NCI-H1436 treated with DMSO at 0.1 percent for 48 hours (cell line): ENCODE measurements around the gene CYSRT1.

Source experiments
- DNase-seq: peaks from one replicate; lab custom pipeline; 2025; lab: John Stamatoyannopoulos, UW

Gene CYSRT1

DNA sequence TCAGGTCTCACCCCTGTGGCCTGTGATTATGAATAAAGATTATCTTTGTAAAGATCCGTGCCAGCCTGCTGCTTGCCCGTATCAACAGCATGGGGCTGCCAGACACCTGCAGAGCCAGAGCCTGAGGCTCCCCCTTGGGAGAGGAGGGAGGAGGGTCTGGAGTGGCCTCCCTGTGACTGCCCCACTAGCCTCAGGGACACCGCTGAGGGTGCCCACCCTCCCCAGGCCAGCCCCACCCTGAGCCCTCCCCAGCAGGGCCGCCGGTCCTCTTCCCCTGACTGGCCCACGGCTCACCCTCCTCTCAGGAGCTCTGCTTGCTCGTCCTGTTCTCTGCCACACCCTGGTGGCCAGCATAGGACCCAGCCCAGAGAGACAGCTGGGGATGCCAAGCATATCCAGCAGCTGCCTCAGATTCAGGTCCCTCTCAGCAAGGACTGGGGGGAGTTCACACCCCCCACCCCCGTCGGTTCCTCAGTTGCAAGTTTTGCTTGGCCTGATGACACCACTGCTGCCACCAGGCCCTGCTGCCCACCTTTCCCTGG lies 34.6 kb upstream of the CYSRT1 start:
- DNase-seq, result no peak

DNA sequence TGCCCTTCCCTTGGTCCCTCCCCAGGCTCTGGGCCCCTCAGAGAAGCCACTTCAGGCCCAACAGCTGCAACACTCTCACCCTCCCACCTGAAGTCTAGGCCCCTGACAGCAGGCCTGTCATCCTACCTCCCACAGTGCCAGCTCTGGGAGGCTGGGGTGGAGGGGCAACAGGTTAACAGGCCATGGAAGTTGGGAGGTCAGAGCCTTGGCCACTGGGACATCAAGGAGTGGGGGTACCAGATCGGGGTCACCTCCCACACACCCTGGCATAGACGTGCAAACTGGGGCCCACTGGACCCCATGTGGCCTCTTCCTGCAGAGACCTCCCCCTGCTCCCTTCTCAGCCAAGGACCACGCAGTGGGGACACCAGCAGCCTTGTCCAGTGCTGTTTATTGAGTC lies 33.7 kb upstream of the CYSRT1 start:
- DNase-seq, result no peak

DNA sequence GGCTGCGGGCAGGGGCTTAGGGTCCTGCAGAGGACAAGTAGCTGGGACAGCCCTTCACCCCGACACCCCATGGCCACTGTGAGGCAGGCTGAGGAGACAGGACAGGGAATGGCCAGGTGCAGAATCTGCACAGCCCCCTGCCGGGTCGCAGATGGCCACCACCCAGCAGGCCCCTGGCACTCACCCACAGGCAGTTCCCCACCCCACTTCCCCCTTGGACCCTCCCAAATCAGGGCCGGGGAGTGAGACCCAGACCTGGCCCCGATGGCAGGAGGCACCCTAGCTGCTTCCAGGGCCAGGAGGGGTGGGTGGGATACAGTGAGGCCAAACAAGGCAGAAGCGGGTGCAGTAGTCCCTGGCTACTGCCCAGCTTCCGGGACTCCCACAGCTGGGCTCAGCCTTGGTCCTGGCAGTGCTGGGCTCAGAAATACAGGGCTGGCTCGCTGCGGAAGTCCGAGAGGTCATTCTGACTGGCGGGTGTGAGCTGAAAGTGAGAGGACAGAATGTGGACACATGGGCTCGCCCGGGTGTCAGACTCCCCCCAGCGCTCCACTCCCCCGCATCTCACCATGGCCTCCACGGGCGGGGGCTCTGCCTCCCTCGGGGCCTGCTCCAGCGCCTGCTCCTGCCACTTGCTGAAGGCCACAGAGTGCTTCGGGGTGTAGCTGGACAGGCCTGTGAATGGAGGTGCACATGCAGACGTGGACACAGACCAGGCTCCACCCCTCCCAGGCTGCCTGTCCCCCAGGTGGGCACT lies 33.1 kb upstream of the CYSRT1 start:
- no peak for DNase-seq

DNA sequence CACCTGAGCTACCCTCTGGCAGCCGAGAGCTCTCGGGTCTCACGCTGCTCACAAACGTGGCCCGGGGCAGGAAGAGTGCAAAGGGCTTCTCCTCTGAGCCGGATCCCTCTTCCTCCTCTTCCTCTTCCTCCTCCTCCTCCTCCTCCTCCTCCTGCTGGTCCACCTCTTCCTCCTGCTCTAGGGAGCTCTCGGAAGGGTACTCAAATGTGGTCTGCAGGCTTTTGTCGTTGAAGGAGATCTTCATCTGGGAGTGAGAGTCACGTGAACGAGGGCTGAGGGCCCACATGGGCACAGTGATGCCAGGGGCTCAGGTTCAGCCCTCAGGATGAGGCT lies 32.6 kb upstream of the CYSRT1 start:
- no peak for DNase-seq

DNA sequence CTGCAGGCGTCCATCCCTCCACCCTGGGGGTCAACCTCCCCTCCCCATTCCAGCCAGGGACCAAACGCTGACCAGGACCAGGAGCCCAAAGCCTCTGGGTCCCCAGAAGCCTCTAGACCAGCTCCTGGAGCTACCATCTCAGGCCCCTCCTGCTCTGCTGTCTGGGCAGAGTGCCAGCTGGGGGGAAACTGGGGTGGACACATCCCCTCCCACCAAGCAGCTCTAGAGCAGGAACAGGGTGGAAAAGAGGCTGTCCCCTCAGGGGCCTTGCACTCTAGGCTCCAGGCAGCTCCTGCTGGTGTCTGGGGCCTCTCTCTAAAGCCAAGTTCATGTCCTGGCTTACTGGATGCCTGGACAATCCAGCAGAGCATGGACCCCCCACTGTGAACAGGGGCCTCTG lies 32.1 kb upstream of the CYSRT1 start:
- no peak for DNase-seq

DNA sequence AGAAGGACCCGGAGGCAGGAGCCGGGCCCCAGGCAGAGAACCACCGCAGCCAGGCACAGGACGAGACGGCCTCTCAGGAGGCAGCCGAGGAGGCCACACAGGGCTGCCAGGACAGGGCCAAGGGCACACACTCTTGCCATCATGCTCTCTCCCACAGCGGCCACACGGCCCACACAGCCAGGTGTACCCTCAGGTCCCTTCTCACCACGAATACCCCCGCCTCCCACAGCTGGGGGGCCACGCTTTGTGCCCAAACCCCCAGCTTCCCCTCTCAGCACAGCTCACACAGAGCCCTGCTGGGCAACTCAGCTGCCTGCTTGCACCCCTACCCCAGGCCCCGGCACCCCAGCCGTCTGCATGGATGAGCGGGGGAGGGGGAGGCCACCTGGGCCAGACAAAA lies 31.2 kb upstream of the CYSRT1 start:
- DNase-seq, result no peak

DNA sequence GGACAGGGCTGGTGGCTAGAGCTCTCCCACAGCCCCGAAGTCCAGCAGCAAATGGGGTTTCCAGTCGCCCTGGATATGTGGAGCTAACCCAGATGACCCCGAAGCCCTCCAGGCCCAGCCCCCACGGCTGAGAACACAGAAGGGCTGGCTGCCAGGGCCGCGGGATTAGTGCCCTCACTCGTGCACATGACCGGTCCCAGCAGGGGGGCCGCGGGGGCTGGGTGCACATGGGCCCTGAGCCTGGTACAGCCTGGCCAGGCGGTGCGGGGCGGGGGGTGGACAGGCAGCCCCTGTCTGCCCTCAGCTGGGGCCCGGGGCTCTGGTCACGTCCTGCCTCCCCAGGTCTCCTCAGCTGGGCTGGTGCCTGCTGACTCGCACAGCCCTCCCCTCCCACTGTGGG lies 30.6 kb upstream of the CYSRT1 start:
- no peak for DNase-seq

DNA sequence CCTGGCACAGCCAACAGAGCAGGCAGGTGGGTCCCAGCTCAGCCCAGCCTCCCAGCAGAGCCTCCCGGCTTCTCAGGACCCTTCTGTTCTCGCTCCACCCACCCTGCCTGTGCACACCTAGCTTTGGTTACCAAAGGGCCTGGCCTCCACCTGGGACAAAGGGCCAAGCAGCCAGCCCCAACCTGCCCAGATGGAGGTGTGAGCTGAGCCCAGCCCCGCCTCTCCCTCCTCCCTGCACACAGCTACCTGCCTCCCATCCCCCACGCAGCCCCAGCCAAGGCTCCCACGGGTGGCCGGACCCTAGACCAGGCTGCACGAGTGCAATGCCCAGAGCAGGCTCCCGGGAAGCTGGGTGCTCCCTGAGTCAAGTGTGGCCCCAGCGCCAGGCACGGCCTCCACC lies 30.1 kb upstream of the CYSRT1 start:
- DNase-seq, result peak; percentile 22

DNA sequence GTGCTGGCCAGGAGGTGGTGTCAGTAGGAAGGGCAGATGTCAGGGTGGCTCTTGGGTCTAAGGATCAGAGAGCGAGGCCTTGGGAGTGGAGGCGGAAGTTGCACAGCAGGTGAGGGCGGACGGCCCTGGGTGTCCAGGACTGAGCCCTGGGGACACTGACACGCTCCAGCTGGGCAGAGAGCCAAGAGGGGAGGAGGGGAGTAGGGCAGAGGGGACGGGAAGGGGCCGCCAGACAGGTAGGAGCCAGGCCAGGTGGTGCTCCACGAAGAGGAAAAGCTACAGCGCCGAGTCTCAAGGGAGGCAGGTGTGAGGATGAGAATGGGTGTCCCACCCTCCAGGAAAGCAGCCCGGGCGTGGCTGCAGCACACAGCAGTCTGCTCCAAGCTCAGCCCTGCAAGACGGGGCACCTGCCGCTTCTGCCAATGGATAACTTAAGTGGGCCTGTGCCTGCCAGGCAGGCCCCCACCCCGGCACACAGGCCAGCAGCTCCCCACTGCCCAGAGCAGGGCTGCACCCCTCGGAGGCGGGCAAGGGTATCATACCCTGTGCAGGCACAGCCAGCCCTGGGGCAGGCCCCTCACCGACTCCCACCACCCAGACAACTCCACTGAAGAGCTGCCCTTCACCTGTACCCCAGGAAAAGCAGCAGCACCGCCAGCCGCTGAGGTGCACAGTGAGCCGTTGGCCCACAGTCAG lies 29.3 kb upstream of the CYSRT1 start:
- peak; percentile 75 for DNase-seq

DNA sequence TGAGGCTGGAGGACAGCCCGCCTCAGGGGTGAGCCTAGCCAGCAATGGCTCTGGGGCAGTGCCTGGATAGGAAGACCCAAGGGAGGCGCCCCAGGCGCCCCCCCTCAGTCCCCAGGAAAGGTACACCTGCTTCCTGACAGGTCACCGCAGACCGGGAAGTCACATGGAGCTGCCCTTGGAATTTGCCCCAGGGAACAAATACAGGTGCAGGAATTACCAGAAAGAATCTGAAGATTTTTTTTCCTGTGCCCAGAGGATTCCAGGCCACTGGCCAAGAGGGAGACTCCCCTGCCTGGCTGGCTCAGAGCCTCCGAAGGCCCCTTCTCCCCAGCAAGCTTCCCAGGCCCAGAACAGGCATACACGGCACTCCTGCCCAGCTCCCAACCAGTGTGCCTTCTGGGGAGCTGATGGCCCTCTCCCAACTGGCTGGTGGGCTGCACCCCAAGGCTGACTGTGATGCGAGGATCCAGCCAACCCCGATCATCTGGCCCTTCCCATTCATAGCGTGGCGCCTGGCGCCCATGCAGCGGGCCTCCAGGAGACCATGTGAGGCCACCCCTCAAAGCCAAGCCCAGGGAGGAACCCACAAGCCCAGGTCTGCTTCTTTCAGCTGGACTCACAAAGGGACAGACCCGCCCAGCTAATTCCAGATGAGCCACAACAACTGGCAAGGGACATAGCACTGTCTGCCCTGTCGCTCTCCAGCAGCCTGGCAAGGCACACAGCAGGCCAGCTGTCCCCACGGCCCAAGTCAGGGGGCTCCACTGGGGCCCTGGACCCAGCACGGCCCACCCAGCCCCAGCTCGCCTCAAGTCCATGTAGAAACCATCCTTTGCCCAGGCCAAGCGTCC lies 26.7 kb upstream of the CYSRT1 start:
- no peak for DNase-seq

DNA sequence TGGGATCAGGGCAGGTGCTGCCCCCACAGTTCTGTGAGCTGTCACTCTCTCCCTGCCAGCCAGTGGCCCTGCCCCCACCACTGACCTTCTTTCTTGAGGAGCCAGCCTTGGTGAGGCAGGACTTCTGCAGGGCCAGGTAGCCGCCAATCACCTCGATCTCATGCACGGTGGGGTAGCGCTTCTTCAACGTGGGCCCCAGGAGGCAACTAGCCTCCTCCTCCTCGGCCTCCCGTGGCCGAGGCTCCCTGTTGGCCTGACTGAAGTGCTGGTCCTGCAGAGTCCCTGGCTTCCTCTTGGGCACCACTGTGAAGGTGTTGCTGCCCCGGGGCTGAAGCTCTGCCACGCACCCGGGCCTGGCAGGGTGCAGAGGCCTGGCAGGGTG lies 26.1 kb upstream of the CYSRT1 start:
- DNase-seq, result no peak

DNA sequence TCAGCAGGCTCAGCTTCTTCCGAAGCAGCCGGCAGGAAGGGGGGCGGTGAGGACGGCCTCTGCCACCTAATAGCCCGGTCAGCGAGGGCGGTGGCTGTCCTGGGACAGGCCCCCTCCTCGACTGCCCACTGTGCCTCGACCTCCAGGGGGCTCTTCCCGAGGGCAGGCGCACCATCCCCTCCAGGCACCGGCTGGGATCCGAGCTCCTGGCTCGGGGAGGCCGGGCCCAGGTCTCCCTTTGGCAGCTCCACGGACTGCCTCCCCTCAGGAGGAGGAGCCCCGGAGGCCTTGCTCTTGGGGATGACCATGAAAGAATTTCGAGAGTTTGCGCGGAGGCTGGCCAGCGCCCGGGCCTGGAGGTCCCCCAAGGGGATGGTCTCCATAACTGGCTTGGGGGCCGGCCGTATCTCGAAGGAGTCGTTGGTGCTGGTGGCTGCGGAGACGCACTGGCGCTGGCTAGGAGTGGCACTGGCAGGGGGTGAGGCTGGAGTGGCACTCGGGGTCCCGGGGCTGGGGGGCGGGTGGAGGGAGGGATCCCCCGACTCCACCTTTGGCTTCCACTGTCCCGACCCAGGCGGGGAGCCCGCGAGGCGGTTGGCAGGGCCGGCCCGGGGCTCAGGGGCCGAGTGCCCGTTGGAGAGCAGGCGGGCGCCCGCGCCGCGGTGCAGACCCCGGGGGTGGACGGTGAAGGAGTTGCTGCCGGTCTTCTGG lies 25.4 kb upstream of the CYSRT1 start:
- no peak for DNase-seq

DNA sequence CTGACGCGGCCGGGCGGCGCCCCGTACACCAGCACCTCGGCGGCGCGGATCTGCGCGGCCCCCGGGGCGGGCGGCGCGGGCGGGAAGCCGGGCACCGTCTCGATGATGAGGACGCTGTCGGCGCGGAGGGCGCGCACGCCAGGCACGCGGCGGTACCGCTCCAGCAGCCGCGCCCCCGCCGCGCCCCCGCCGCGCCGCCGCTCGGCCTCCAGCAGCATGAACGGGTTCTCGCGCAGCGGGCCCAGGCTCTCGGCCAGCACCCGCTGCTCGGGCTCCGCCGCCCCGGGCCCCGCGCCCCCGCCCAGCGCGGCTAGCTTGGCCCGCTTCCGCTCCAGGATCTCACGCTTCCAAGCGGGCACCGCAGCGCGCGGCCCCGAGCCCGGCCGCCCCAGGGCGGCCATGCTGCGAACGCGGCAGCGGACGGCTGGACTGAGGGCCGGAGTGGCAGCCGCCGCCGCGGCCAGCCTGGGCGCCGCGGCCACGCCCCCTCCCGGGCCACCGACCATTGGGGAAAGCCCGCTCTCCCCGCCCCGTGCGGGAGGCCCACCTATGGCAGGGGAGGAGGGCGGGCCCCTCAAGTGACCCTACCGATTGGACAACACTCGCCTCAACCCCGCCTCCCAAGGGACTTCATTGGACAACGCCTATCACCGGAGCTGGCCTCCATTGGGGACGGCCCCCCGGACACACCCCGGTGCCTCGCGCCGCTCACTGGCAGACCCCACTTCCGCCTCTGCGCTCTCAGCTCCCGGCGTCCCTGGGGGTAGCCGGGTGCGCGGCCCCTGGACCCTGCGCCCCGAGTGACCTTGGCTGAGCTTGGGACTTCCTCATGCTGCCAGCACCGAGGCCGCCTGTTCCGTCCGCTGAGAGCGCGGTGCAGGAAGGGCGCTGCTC lies 24.4 kb upstream of the CYSRT1 start, which contains the start of gene TPRN:
TSS of gene TPRN (minus strand) at position 431 of the 894 bp plus-strand sequence. CDS start at position 401, 30 bp downstream.
- peak; percentile 95 for DNase-seq

DNA sequence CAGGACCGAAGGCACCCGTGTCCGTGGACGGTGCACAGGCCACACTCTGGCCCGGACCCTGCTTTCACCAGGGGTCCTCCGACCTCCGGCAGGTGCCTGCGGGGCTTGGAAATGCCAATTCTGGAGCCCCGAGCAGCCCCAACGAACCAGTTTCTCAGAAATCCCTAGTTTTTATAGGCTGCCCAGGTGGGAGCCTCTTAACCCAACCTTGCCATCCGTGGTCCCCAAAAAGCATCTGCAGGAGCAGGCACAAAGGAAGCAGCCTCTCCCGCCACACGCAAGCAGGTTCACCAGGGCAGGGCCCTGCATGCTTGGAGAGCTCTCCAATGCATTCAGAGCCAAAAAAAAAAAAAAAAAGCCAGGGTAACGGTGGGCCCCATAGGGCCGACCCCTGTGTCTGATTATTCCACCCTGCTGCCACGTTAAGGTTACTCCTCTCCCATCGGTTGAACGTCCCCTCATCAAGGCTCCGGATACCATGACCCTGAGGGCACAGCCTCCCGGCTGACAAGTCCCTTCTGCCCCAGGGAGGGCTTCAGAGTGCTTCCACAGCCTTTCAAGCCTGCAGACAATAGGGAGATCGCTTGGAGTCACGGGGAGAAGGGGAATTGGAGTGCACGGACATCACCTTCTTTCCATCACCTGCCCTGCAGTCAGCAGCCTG lies 23.6 kb upstream of the CYSRT1 start:
- DNase-seq, result no peak

DNA sequence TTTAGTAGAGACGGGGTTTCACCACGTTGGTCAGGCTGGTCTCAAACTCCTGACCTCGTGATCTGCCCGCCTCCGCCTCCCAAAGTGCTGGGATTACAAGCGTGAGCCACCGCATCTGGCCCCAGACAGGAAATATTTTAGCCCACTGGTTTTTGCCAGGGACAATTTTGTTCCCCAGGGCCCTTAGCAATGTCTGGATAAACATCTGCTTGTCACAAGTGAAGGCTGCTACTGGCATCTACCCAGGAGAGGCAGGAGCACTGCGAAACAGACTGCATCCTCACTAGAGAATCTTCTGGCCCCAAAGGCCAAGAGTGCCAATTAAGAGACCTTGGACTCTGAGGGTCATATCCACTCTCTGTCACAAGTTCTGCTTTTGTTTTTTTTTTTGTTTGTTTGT lies 22.0 kb upstream of the CYSRT1 start:
- no peak for DNase-seq

DNA sequence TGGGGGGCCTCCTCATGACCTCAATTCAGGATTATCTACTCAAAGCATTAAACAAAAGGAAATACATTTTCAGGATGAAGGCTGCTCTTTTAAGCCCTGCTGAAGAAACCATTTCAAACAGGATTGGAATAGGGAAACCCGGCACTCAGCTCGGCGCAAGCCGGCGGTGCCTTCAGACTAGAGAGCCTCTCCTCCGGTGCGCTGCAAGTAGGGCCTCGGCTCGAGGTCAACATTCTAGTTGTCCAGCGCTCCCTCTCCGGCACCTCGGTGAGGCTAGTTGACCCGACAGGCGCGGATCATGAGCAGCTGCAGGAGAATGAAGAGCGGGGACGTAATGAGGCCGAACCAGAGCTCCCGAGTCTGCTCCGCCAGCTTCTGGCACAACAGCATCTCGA lies 20.2 kb upstream of the CYSRT1 start:
- no peak for DNase-seq

DNA sequence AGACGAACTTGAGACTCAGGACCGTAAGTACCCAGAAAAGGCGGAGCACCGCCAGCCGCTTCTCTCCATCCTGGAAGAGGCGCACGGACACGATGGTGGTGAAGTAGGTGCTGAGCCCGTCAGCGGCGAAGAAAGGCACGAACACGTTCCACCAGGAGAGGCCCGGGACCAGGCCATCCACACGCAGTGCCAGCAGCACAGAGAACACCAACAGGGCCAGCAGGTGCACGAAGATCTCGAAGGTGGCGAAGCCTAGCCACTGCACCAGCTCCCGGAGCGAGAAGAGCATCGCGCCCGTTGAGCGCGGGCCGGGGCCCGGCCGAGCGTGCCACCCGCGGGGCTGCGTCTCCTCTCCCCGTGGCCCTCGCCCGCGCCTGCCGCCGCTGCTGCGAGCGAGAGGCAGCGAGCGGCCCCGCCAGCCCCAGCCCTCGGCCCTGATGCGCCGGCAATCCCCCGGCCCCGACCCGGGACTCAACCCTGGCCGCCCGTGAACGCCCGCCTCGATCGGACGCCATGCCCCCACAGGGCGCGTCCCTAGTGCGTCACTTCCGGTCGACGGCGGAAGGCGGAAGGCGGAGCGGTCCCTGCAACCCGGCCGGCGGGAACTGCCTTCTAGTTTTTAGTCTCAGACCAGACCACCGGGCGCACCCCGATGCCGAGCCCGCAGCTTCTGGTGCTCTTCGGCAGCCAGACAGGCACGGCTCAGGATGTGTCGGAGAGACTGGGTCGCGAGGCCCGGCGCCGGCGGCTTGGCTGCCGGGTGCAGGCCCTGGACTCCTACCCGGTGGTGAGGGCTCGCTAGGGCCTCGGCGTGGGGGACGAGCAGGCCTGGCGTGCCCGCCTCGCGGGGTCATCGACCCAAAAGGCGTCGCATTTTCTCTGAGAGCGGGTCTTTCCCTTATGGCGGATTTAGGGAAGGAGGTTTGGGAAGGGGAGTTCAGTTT lies 19.6 kb upstream of the CYSRT1 start, which contains the start of the genes NDOR1 and TMEM203:
TSS of gene NDOR1 (plus strand) at position 575 of the 944 bp plus-strand sequence. CDS start at position 653, 78 bp downstream.
TSS of gene TMEM203 (minus strand) at position 523 of the 944 bp plus-strand sequence. CDS start at position 289, 234 bp downstream.
- peak; percentile 20 for DNase-seq

DNA sequence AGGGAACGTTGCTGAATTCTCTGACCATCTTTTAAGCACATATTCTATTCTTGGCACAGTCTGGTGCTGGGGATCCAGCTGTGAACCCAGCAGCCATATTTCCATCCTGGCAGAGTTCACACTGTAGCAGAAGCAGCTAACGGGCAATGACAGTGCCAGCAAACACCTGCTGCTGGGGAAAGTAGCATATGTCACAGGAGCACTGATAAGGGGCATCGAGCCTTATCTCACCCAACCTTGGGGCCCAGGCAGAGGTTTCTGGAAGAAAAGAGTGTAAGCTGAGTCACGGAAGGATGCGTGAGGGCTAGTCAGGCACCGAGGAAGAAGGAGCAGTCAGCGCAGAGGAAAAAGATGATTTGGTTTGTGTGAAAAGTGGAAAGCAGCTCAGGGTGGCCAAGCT lies 18.4 kb upstream of the CYSRT1 start:
- no peak for DNase-seq

DNA sequence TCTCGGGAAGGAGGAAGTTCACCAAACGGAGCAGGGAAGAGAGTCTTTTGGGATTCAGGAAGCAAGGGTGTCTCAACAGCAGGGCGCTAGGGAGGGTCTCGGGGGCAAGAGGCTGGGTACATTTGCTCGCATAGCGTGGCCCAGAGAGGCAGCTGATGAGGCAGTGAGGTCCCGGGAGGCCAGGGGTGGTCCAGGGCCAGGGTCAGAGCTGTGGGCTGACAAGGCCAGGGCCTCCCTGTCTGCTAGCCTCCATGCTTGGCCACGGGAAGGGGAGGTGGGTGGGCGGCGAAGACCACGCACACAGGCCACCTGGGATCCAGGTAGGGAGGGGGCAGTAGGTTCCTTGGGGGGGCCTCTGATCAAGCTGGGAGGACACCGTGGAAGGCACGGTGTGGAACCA lies 13.4 kb upstream of the CYSRT1 start:
- DNase-seq, result no peak
